Keratinocyte (primary cell): ENCODE results near the gene C19orf73. TPM values are rescaled to one million over a fixed set of nuclear protein-coding genes. Genes with fewer than 3 reads are reported as not detected.

ENCODE experiments used
- DNase-seq: peaks from one replicate; pipeline ENCODE4 v3.0.0-alpha.2; 2011; ENCODE audit warnings: low read depth, missing footprints, low spot score
- FAIRE-seq: peaks from 2 replicates; lab custom pipeline; 2011; peaks lifted over from hg19 to GRCh38; lab: Jason Lieb, UNC
- H2AFZ ChIP-seq: 2 replicates; pipeline ENCODE4 v1.6.0; 2012; ENCODE audit warnings: low read length, control low read depth, inconsistent platforms; ENCODE audit not compliant: control insufficient read depth
- H3K27ac ChIP-seq: 2 replicates; pipeline ENCODE4 v1.5.1; 2011; ENCODE audit warnings: low read length; ENCODE audit not compliant: control insufficient read depth, insufficient read depth
- H3K27me3 ChIP-seq: 3 replicates; pipeline ENCODE4 v1.6.0; 2011; ENCODE audit warnings: low read length; ENCODE audit not compliant: control insufficient read depth, insufficient read depth; ENCODE audit errors: extremely low read depth
- H3K36me3 ChIP-seq, 2 experiments: 2 replicates in 1 of 2; 3 replicates in 1 of 2; pipeline ENCODE4 v1.5.1; 2011; ENCODE audit warnings: low read length in 2 of 2, mild to moderate bottlenecking in 1 of 2; ENCODE audit not compliant: control insufficient read depth in 2 of 2, insufficient read depth in 2 of 2; ENCODE audit errors: extremely low read depth in 1 of 2
- H3K4me1 ChIP-seq: 3 replicates; pipeline ENCODE4 v1.5.1; 2011; ENCODE audit warnings: low read length; ENCODE audit not compliant: control insufficient read depth, insufficient read depth; ENCODE audit errors: extremely low read depth
- H3K4me2 ChIP-seq: 3 replicates; pipeline ENCODE4 v1.6.0; 2011; ENCODE audit warnings: low read depth, low read length; ENCODE audit not compliant: control insufficient read depth, insufficient read depth; ENCODE audit errors: extremely low read depth
- H3K4me3 ChIP-seq, 3 experiments: fragments of 200-600 bp in 1 of 3; sonication (generic) in 1 of 3; 2 replicates in 2 of 3; 3 replicates in 1 of 3; pipeline ENCODE4 v1.5.1; 2011 to 2016; ENCODE audit warnings: low read length in 3 of 3, mild to moderate bottlenecking in 3 of 3, control low read depth in 2 of 3, inconsistent platforms in 1 of 3, low read depth in 1 of 3, mixed read lengths in 1 of 3, mixed run types in 1 of 3, moderate library complexity in 1 of 3; ENCODE audit not compliant: control insufficient read depth in 2 of 3, insufficient read depth in 2 of 3; ENCODE audit errors: extremely low read depth in 1 of 3
- H3K79me2 ChIP-seq: 2 replicates; pipeline ENCODE4 v1.6.0; 2012; ENCODE audit warnings: low read length; ENCODE audit not compliant: control insufficient read depth, insufficient read depth
- H3K9ac ChIP-seq: 3 replicates; pipeline ENCODE4 v1.6.0; 2011; ENCODE audit warnings: low read length; ENCODE audit not compliant: control insufficient read depth, insufficient read depth; ENCODE audit errors: extremely low read depth
- H3K9me1 ChIP-seq: 3 replicates; pipeline ENCODE4 v1.6.0; 2011; ENCODE audit warnings: low read length; ENCODE audit not compliant: control insufficient read depth, insufficient read depth; ENCODE audit errors: extremely low read depth
- H3K9me3 ChIP-seq: 2 replicates; pipeline ENCODE4 v1.5.1; 2012; ENCODE audit warnings: low read depth, low read length; ENCODE audit not compliant: control insufficient read depth
- H4K20me1 ChIP-seq: 3 replicates; pipeline ENCODE4 v1.6.0; 2011; ENCODE audit warnings: low read length; ENCODE audit not compliant: control insufficient read depth, insufficient read depth; ENCODE audit errors: extremely low read depth
- CTCF ChIP-seq, 3 experiments: IDR thresholded peaks in 1 of 3; conservative IDR thresholded peaks in 1 of 3; optimal IDR thresholded peaks in 1 of 3; 2 replicates in 2 of 3; 3 replicates in 1 of 3; pipeline versions ENCODE3 to v1.5.1; 2011; ENCODE audit warnings: low read length in 3 of 3, mild to moderate bottlenecking in 3 of 3, moderate library complexity in 2 of 3, control low read depth in 1 of 3, inconsistent platforms in 1 of 3; ENCODE audit not compliant: insufficient read depth in 2 of 3; ENCODE audit errors: extremely low read depth in 1 of 3
- EZH2 ChIP-seq: IDR thresholded peaks from one replicate; pipeline ENCODE4 v1.6.1; 2012; ENCODE audit warnings: inconsistent platforms, mild to moderate bottlenecking, low read length, moderate library complexity
- dilution Hi-C: fragments of 300-500 bp; cut with MboI; formaldehyde crosslinking; loops from one replicate; pipeline ENCODE4 v1.7.0; 2020; ENCODE audit warnings: low sequenced_read_pairs; ENCODE audit not compliant: extremely low pct_ligation_motif_present
- polyA plus RNA-seq, 5 experiments: library from polyadenylated mRNA; depleted of rRNA in 3 of 5; stranded (reverse) in 3 of 5; stranded (forward) in 1 of 5; unstranded in 1 of 5; fragments of >200 nt; gene quantifications; 1 replicate in 1 of 5; 2 replicates in 3 of 5; 3 replicates in 1 of 5; pipeline versions ENCODE4 v1.2.1 to v1.2.3, GENCODE V29; 2011 to 2012; ENCODE audit warnings: missing spikeins in 2 of 5, low read depth in 1 of 5, low replicate concordance in 1 of 5

Gene C19orf73
- polyA plus RNA-seq, 1 donor (not counting 4 experiments of a cell fraction or from before 2014, with no cell fraction given) = 0.71 TPM

GRCh38 chr19:49103331-49104085 lies 15.4 kb downstream of the C19orf73 start:
- Histone ChIP-seq H3K4me2 (no peak overlapping the region), H3K4me3 (no peak overlapping the region), H3K4me1 (peaks cover 2% of the 10 kb centered on the region), H3K27me3 (no peaks in the 10 kb centered on the region), H3K36me3 (peaks cover 46 to 48% of the 10 kb centered on the region in 2 experiments), H3K79me2 (peaks cover 31% of the 10 kb centered on the region), H3K9me3 (no peaks in the 10 kb centered on the region), H3K27ac (no peak overlapping the region), H3K9me1 (no peaks in the 10 kb centered on the region), H2AFZ (no peak overlapping the region), H4K20me1 (peaks cover 25% of the 10 kb centered on the region), H3K9ac (no peak overlapping the region)
- dilution Hi-C loops = no loop called here
- DNase-seq (no peak), FAIRE-seq (no peak)
- TF ChIP-seq EZH2 (no peak), CTCF (optimal IDR thresholded peaks at IDR 0.05 in 1 of 3, IDR thresholded peaks at IDR 0.05 in 1 of 3, conservative IDR thresholded peaks at IDR 0.05 in 1 of 3; ENCODE audit: extremely low read depth in 1 of 3, insufficient read depth in 2 of 3, low read length in 3 of 3) (no peak)

GRCh38 chr19:49102303-49102702 lies 16.6 kb downstream of the C19orf73 start:
- no peaks in the 10 kb centered on the region for H3K9me3 ChIP-seq
- FAIRE-seq (no peak), DNase-seq (no peak)
- no peak overlapping the region for H2AFZ ChIP-seq
- dilution Hi-C loops = no loop called here
- H3K36me3 ChIP-seq = peaks cover 49 to 51% of the 10 kb centered on the region in 2 experiments
- no peak overlapping the region for H3K27ac ChIP-seq
- no peaks in the 10 kb centered on the region for H3K27me3 ChIP-seq
- H3K4me1 ChIP-seq = peaks cover 2% of the 10 kb centered on the region
- H3K4me3 ChIP-seq = no peak overlapping the region
- peaks cover 34% of the 10 kb centered on the region for H4K20me1 ChIP-seq
- no peak overlapping the region for H3K4me2 ChIP-seq
- no peaks in the 10 kb centered on the region for H3K9me1 ChIP-seq
- H3K79me2 ChIP-seq = peaks cover 37% of the 10 kb centered on the region
- H3K9ac ChIP-seq = no peak overlapping the region
- TF ChIP-seq EZH2 = no peak
- no peak for TF ChIP-seq CTCF (optimal IDR thresholded peaks at IDR 0.05 in 1 of 3, IDR thresholded peaks at IDR 0.05 in 1 of 3, conservative IDR thresholded peaks at IDR 0.05 in 1 of 3; ENCODE audit: extremely low read depth in 1 of 3, insufficient read depth in 2 of 3, low read length in 3 of 3)
